H1 (cell line): ENCODE measurements around the gene TCIRG1. TPM values are rescaled to one million over a fixed set of nuclear protein-coding genes. Genes with fewer than 3 reads are reported as not detected.
A peak's percentile ranks its signal among the peaks of the same experiment; 100 is the strongest.

Source experiments
- ATF2 ChIP-seq: IDR thresholded peaks from 2 replicates; pipeline ENCODE4 v1.6.1; 2012; ENCODE audit warnings: low read length, inconsistent platforms
- BACH1 ChIP-seq: IDR thresholded peaks from 2 replicates; pipeline ENCODE4 v1.6.1; 2012; ENCODE audit warnings: low read length, improper control_type of control experiment
- BCL11A ChIP-seq, 2 experiments: IDR thresholded peaks; one replicate each; pipeline ENCODE4 v1.6.1; 2011; ENCODE audit warnings: low read depth in 2 of 2, low read length in 2 of 2, mild to moderate bottlenecking in 2 of 2
- BRCA1 ChIP-seq: IDR thresholded peaks from 2 replicates; pipeline ENCODE4 v1.6.1; 2012; ENCODE audit warnings: low read depth, low read length, improper control_type of control experiment
- CBX5 ChIP-seq: fragments of 300-800, 300-1000 bp; sonication (generic); IDR thresholded peaks from 2 replicates; pipeline ENCODE4 v1.7.1; 2016; ENCODE audit warnings: antibody characterized with exemption, low read length, low read depth
- EGR1 ChIP-seq: IDR thresholded peaks from 2 replicates; pipeline ENCODE4 v1.6.1; 2011; ENCODE audit warnings: low read depth, low read length, borderline replicate concordance
- EP300 ChIP-seq, 2 experiments: IDR thresholded peaks; 1 replicate in 1 of 2; 2 replicates in 1 of 2; pipeline ENCODE4 v1.6.1; 2011 to 2012; ENCODE audit warnings: low read depth in 2 of 2, low read length in 2 of 2, mild to moderate bottlenecking in 2 of 2, borderline replicate concordance in 1 of 2, inconsistent platforms in 1 of 2, moderate library complexity in 1 of 2
- GABPA ChIP-seq: IDR thresholded peaks from 2 replicates; pipeline ENCODE4 v1.6.1; 2011; ENCODE audit warnings: mild to moderate bottlenecking, low read length, moderate library complexity, borderline replicate concordance; ENCODE audit not compliant: insufficient read depth
- GTF2F1 ChIP-seq: IDR thresholded peaks from 2 replicates; pipeline ENCODE4 v1.6.1; 2012; ENCODE audit warnings: low read depth, low read length, improper control_type of control experiment, borderline replicate concordance
- MAX ChIP-seq: IDR thresholded peaks from 2 replicates; pipeline ENCODE4 v1.6.1; 2012; ENCODE audit warnings: inconsistent platforms
- POLR2A ChIP-seq, 2 experiments: IDR thresholded peaks; 1 replicate in 1 of 2; 2 replicates in 1 of 2; pipeline ENCODE4 v1.6.1; 2011; ENCODE audit warnings: low read depth in 2 of 2, low read length in 2 of 2, mild to moderate bottlenecking in 2 of 2; ENCODE audit errors: control extremely low read depth in 1 of 2
- POU5F1 ChIP-seq: IDR thresholded peaks from 2 replicates; pipeline ENCODE4 v1.6.1; 2011; ENCODE audit warnings: low read depth, mild to moderate bottlenecking, low read length, moderate library complexity
- RAD21 ChIP-seq, 2 experiments: IDR thresholded peaks in 1 of 2; conservative IDR thresholded peaks in 1 of 2; 2 replicates each; pipeline ENCODE4 v1.6.1; 2011; ENCODE audit warnings: low read depth in 2 of 2, low read length in 2 of 2, improper control_type of control experiment in 1 of 2, inconsistent platforms in 1 of 2, mild to moderate bottlenecking in 1 of 2, moderate library complexity in 1 of 2
- RBBP5 ChIP-seq: IDR thresholded peaks from 2 replicates; pipeline ENCODE4 v1.7.1; 2012; ENCODE audit warnings: low read depth, mild to moderate bottlenecking, inconsistent platforms, low read length, moderate library complexity, borderline replicate concordance
- RXRA ChIP-seq: IDR thresholded peaks from 2 replicates; pipeline ENCODE4 v1.6.1; 2011; ENCODE audit warnings: low read depth, mild to moderate bottlenecking, low read length, moderate library complexity; ENCODE audit not compliant: insufficient read depth
- SIRT6 ChIP-seq: IDR thresholded peaks from one replicate; pipeline ENCODE4 v1.7.1; 2012; ENCODE audit warnings: low read length, inconsistent platforms
- SIX5 ChIP-seq: IDR thresholded peaks from 2 replicates; pipeline ENCODE4 v1.6.1; 2011; ENCODE audit warnings: mild to moderate bottlenecking, low read depth, low read length
- SP1 ChIP-seq: IDR thresholded peaks from 2 replicates; pipeline ENCODE4 v1.6.1; 2011; ENCODE audit warnings: low read depth, low read length
- SP2 ChIP-seq: IDR thresholded peaks from 2 replicates; pipeline ENCODE4 v1.6.1; 2012; ENCODE audit warnings: mild to moderate bottlenecking, low read length, inconsistent platforms
- TBP ChIP-seq: IDR thresholded peaks from 2 replicates; pipeline ENCODE4 v1.6.1; 2011; ENCODE audit warnings: low read depth, low read length, improper control_type of control experiment
- polyA plus RNA-seq, 7 experiments: library from polyadenylated mRNA; depleted of rRNA in 3 of 7; stranded (reverse) in 5 of 7; unstranded in 2 of 7; fragments of >200 nt in 5 of 7; fragments of 200-250 nt in 2 of 7; gene quantifications; 1 replicate in 5 of 7; 2 replicates in 1 of 7; 4 replicates in 1 of 7; pipeline versions ENCODE4 v1.2.1 to v1.2.3, GENCODE V29; 2011 to 2013; ENCODE audit warnings: missing spikeins in 2 of 7, mixed read lengths in 2 of 7
- total RNA-seq: library from RNA; stranded (reverse); fragmentation: NEBNext Ultra II Directional; extraction: Animal tissue kit (Norgen Biotek cat#: 25700); gene quantifications from 2 replicates; pipeline ENCODE4 v1.2.1, GENCODE V29; 2021
- TF ChIP-seq, protein P1 (sequence below): IDR thresholded peaks from 2 replicates; pipeline ENCODE4 v1.6.1; 2011; ENCODE audit warnings: low read length, improper control_type of control experiment

The TCIRG1 gene
- total and polyA plus RNA-seq, 2 of the 8 experiments (the other 6 are each of a cell fraction or from before 2014, with no cell fraction given): 25.3 to 39.6 TPM

GRCh38 chr11:67996622-67997474 is 42.0 kb upstream of the TCIRG1 start (continued):
- TF ChIP-seq ATF2: no peak
- TF ChIP-seq SIRT6: no peak
- TF ChIP-seq EP300 (IDR thresholded peaks at IDR 0.05; ENCODE audit: borderline replicate concordance in 1 of 2, low read depth in 2 of 2, low read length in 2 of 2): no peak
- TF ChIP-seq SIX5: no peak
- TF ChIP-seq, protein P1, sequence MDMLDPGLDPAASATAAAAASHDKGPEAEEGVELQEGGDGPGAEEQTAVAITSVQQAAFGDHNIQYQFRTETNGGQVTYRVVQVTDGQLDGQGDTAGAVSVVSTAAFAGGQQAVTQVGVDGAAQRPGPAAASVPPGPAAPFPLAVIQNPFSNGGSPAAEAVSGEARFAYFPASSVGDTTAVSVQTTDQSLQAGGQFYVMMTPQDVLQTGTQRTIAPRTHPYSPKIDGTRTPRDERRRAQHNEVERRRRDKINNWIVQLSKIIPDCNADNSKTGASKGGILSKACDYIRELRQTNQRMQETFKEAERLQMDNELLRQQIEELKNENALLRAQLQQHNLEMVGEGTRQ: peak; percentile 89
- TF ChIP-seq POU5F1: no peak
- no peak for TF ChIP-seq RAD21 (IDR thresholded peaks at IDR 0.05 in 1 of 2, conservative IDR thresholded peaks at IDR 0.05 in 1 of 2; ENCODE audit: low read depth in 2 of 2, low read length in 2 of 2)
- no peak for TF ChIP-seq CBX5
- TF ChIP-seq GABPA: no peak
- no peak for TF ChIP-seq TBP
- TF ChIP-seq RXRA: no peak
- TF ChIP-seq BACH1: no peak
- peak; percentile 89 for TF ChIP-seq MAX
- TF ChIP-seq GTF2F1: no peak
- TF ChIP-seq BCL11A (IDR thresholded peaks at IDR 0.05; ENCODE audit: low read depth in 2 of 2, low read length in 2 of 2): no peak
- no peak for TF ChIP-seq BRCA1
- 0 out of 2 replicates have a peak, but pooled peaks have one; percentile 55 for TF ChIP-seq RBBP5
- 0 out of 3 replicates have a peak, but pooled peaks of 1 of the 2 experiments have one; percentile 17 for TF ChIP-seq POLR2A (IDR thresholded peaks at IDR 0.05; ENCODE audit: control extremely low read depth in 1 of 2, low read depth in 2 of 2, low read length in 2 of 2)
- TF ChIP-seq EGR1: no peak
- no peak for TF ChIP-seq SP2
- 0 out of 2 replicates have a peak, but pooled peaks have one; percentile 9 for TF ChIP-seq SP1
